Sigmoid colon (tissue), 4 donors: Measurements from ENCODE around the gene MCC.

ENCODE experiments used
- CTCF ChIP-seq, 4 experiments: fragments of 450-650 bp in 3 of 4; fragments of 200-600 bp in 1 of 4; IDR thresholded peaks; one replicate each; pipeline ENCODE4 v1.5.1; 2016 to 2019; ENCODE audit warnings: antibody characterized with exemption in 4 of 4, mild to moderate bottlenecking in 3 of 4, moderate library complexity in 2 of 4
- POLR2A ChIP-seq, 2 donors: fragments of 450-650 bp; IDR thresholded peaks; one replicate each; pipeline ENCODE4 v1.6.1; 2016; ENCODE audit warnings: antibody characterized with exemption in 2 of 2, mild to moderate bottlenecking in 2 of 2, moderate library complexity in 2 of 2
- POLR2AphosphoS5 ChIP-seq, 4 donors: sonication (generic); formaldehyde crosslinking; IDR thresholded peaks; one replicate each; pipeline ENCODE4 v1.6.1; 2017; ENCODE audit warnings: antibody characterized with exemption in 4 of 4

DNA sequence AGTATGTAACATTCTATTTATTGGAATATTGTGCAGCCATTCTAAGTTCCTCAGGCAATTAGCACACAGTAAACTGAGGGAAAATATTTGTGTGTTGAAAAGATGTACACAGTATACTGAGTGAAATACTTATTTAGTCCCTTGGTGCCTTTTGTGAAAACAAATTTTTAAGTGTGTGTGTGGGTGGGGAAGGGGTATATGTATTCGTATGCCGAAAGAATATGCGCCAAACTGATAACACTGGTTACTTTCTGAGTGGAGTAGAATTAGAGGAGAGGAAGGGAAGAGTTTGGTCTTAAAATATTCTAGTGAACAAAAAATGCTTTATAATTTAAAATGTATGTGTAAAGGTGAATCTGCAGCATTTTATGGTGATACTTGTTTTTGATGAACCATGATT is 508.5 kb downstream of the MCC start:
- TF ChIP-seq CTCF (IDR thresholded peaks at IDR 0.05) (no peak), POLR2AphosphoS5 (IDR thresholded peaks at IDR 0.05) (no peak), POLR2A (IDR thresholded peaks at IDR 0.05) (no peak)
